HG03064 (cell line): Measurements from ENCODE around the gene RHBDD3.

Source experiments
- ATAC-seq: cut with Tn5 transposase; IDR thresholded peaks from one replicate; pipeline ENCODE4 v1.9.1; 2021; ENCODE audit warnings: low read depth; ENCODE audit not compliant: unreplicated experiment

The RHBDD3 gene

DNA sequence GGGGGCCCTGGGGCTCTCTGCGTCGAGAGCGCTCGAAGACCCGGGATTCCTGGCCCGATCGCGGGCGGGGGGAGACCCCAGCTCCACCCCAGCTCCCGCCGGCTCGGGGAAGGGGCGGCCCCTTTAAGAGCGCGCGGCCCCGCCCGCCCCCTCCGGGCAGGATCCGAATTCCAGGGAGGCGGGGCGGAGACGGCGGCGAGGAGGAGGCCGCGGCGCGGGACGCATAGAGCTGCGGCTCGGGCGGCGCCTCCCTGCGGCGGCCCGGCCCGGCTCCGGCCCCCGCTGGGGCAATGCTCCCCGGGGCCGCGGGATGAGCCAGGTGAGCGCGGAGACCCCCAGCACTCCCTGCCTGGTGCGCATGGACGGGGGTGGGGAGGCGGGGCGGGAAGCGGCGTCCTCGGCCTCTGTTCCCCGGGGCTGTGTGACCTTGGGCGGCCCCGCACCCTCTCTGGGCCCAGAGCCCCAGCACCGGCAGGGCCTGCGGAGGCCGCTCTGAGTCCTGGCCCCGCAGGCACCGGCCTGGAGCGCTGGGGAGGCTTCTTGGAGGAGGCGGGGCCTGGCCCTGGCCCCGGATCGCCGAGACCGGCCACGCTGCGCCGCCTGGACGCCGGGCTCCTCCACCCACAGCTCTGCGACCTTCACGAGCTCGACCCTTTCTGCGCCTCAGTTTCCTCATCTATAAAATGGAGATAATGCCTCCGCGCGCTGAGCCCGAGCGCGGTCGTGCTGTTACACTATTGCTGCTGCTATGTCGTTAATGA lies 39.2 kb upstream of the RHBDD3 start:
- no peak for ATAC-seq

DNA sequence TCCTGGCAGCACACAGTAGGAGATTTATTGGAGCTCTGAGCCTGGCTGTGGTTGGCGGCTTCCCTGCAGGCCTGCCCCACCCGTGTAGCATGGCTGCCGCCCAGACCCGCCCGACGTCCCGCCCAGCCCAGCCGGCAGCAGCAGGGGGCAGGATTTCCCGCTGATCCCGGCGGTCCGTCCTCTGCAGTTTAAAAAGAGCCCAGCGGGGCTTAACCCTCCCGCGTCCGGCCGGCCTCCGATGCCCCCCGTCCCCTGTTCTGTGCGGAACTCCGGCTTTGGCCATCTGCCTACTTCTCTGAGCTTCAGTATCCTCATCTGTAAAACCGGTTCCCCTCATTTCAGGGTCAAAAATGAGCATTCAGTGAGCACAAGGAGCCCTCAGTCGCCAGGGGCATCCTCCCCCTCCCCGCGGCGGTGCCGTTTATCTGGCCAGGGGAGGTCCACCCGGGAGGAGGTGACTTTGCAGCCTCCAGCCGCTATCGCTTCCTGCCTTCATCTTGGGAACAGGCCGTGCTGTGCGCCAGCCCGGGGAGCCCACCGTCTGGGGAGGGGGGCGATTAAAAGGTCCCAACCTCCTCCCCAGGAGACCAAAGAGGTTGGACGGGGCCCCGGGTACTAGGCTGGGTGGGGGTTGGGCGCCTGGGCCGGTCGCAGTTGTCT lies 38.5 kb upstream of the RHBDD3 start, which contains the start of gene GAS2L1:
Gene GAS2L1 (plus strand): TSS at position 476 of the 660 bp plus-strand sequence. CDS start 1,456 bp downstream, outside the sequence.
- ATAC-seq: no peak

DNA sequence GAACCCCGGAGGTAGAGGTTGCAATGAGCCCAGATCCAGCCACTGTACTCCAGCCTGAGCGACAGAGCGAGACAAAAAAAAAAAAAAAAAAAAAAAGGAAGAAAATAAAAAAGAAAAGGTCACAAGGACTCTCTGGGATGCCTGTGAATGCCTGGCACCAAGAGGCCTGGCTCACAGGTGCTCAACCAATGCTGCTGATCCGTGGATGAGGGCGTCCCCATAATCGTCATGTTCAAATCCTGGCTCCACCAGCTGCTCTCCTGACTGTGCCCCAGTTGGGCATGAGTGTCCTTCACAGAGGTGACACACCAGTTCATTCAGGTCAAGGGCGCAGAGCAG lies 38.0 kb upstream of the RHBDD3 start:
- ATAC-seq: no peak

DNA sequence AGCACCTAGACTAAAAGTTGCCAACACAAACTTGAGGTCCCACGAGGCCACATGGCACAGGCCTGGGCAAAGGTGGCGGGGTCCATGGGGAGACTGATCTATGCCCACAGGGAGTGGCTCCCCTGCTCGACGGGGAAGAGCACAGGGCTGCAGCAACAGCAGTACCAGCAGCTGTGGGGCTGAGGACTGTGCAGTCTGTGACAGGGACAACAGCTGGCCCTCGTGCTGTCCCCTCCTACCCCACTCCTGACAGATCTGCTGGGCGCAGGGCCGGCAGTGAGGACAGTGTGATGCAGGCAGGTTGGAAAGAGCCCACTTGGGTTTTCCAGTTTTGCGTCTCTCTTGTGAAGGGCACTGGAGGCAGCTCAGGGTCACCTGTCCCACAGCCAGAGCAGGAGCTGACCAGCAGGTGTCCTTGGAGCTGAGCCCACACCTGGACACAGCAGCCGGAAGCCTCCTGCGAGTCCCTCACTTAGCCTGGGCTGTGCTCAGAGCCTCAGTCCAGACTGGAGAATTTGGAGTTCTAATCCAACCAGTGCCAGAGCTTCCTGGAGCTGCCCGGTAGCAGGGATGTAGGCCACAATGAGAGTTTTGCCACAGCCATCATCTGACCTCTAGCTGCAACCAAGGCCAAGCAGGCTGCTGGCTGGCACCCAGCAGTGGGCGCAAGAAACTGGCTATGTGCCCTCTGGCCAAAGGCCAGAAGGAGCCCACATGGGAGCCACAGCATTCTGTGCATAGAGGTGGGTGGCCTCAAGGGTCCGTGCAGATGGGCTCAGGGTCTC lies 35.1 kb upstream of the RHBDD3 start:
- no peak for ATAC-seq

DNA sequence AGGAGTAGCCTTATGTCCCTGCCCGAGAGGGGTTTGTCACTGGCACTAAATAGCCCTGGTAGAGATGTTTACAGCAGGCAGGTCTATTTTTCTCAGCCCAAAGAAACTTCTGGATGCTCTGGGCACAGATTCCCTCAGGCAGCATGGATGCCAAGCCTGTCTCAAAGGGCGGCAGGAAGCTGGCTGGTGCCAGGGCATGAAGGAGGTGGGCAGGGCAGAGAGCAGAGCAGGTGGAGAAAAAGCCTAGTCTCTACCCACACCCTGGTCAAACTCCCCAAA lies 34.6 kb upstream of the RHBDD3 start:
- no peak for ATAC-seq

DNA sequence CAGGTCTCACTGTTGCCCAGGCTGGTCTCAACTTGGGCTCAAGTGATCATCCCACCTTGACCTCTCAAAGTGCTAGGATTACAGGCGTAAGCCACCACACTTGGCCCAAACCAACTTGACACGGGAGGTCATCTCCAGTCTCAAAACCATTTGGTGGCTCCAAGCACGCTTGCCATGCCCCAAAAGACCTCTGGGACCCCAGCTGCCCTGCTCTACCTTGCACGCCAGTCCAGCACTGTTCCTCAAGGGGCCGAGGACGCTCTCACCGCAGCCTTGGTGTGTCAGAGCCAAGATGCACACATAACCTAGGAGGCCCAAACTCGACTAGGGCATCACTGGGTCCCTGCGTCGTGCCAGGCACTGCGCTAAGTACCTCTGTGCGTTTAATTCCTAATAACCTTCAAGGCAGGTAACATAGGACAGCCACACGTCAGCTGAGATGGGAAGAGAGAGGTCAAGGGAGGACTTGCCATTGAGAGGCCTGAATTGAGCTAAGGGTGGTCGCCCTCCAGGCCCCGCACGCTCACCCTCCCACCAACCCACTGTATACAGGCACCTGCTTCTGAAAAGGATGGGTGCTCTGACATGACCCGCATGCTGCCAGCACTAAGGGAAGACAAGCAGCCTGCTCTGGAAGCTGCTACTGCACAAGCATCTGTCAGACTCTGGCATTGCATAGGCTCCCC lies 34.1 kb upstream of the RHBDD3 start:
- no peak for ATAC-seq

DNA sequence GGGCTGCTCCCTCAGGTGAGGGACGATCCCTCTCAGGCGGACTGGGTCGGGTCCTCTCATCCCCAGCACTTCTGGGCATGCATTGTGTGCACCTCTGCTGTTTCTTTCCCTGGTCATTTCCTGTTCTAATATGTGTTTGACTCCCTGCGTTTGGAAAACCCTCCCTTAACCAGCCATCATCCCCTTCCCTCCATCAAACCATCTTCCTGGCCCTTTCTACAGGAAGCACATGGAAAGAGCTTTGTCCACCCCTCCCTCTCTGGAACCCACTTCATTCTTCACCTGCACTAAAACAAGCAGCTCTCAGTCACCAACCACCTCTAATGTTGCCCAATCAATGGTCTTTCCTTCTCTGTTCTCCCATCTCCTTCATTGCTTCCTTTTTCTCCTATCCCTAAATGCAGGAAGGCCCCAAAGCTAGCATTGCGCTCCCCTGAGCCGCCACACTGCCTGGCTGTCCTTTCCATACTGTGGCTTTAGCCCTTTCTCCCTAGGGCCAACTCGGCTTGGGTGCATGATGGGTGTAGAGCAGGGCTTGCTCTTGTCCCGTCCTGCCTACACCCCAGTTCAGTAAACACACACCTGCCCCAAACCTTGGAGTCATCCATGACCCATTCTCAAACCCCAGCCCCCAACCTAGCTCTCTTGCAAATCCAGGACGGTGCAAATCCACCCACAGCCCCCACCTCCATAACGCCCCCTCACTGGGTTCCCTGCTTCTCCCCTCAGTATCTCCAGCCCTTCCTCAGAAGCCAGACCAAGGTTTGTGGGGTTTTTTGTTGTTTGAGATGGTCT lies 33.2 kb upstream of the RHBDD3 start:
- ATAC-seq: no peak

DNA sequence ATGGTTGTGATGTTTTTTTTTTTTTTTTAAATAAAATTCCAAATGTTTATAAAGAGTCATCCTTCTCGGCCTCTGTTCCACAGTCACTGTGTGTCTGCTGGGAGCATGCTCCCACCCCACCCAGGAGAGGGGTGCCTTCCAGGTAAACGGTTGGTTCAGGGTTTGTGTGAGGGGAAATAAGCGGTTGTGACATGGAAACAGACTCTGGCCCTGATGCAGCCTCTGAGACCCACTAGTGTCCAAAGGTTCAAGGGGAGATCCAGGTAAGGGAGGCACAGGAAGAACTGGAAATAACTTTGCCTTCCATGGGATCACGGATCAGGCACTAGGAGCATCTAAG lies 32.7 kb upstream of the RHBDD3 start:
- no peak for ATAC-seq

DNA sequence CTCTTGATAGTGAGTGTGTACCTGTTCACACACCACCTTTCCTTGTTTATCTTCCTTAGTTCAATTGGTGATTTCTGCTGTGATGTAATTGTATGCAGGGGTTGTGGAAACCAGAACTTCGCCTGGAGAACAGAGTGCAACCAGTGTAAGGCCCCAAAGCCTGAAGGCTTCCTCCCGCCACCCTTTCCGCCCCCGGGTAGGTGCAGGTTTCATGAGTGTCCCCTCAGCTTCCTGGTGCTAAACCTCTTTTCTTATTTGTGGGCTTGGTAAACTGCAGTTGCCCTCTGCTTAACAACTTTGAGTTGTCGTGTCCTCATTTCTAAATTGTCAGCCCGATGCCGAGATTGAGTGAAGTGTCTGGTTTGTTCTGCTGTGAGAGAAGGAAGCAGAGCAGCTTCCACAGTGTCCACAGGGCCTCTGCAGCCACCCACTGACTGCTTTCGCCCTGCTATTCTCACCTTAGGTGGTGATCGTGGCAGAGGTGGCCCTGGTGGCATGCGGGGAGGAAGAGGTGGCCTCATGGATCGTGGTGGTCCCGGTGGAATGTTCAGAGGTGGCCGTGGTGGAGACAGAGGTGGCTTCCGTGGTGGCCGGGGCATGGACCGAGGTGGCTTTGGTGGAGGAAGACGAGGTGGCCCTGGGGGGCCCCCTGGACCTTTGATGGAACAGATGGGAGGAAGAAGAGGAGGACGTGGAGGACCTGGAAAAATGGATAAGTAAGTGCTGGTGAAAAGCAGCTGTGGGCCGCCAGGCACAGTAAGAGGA lies 31.5 kb upstream of the RHBDD3 start:
- ATAC-seq: no peak

DNA sequence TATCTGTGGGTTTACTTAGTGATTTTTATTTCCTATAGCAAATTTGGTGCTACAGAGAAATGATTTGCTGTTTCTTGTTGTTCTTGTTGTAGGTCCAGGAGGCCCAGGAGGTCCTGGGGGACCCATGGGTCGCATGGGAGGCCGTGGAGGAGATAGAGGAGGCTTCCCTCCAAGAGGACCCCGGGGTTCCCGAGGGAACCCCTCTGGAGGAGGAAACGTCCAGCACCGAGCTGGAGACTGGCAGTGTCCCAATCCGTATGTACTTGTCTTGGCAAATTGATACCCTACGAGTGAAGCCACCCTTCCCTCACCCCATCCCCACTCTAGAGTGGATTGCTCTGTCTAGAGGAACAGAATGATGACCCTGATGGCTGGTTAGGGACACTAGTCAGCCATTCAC lies 30.9 kb upstream of the RHBDD3 start:
- no peak for ATAC-seq

DNA sequence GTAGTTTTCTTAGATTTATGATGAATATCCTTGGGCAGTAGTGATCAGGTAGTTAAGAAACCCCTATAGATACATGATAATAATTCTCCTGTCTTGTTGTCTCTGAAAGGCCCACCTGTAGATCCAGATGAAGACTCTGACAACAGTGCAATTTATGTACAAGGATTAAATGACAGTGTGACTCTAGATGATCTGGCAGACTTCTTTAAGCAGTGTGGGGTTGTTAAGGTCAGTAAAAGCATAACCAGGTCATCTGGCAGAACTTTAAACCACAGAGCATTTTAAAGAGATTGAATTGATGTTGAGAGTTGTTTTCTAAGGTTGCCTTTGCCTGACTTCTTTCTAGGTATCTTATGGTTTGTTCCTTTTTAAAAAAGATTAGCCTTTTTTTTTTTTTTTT lies 24.6 kb upstream of the RHBDD3 start:
- no peak for ATAC-seq

DNA sequence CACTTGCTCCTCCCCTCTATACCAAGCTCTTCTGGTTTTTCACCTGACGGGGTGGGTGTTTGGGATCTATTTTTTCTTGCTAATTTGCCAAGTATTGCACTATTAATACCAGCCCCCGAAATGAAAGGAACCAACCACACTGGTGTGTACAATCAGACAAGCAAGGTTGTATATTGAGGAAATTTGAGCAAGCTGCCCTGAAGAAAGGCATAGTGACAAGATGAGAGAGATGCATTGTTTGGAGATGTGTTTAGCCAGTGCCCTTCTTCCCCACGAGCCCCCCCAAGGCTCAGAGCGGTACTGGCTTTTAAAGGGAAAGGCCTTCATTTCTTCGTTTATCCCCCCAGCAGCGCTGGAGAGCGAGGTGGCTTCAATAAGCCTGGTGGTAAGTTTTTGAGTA lies 23.4 kb upstream of the RHBDD3 start:
- no peak for ATAC-seq

DNA sequence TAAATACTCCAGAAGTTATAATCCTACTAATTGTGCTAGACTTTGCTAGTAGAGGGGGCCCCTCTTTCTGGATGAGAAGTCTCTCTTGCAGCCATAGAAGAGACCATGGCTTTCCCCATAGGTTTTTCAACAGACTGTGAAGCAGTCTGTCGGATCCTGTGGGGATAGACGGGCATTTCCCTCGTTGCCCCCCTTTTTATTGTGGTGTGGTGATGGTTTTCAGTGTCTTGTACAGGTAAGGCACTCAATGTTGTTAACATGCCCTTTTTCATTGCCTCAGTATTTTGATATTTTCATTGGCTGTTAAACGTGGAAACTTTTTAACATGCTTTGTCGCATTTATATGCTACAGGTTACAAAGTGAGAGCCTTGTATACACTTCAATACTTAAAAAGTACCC lies 22.3 kb upstream of the RHBDD3 start:
- no peak for ATAC-seq

DNA sequence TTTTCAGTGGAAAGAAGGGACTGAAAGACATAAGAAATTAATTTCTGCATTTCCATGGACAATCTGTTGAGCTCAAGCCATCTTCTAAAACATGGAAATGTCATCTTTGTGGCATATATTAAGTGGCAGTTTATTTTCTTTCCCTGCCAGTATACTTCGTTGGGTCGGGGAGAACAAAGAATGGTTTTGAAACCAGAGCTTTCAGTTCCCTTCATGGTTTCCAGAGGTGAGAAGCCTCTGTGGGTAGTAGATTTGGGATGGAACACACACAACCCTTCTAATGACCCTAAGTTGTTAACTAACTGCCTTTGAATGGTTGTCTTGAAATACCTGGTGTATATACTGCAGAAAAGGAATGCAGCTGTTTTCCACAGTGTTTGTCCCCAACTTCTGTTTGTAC lies 21.1 kb upstream of the RHBDD3 start:
- no peak for ATAC-seq

DNA sequence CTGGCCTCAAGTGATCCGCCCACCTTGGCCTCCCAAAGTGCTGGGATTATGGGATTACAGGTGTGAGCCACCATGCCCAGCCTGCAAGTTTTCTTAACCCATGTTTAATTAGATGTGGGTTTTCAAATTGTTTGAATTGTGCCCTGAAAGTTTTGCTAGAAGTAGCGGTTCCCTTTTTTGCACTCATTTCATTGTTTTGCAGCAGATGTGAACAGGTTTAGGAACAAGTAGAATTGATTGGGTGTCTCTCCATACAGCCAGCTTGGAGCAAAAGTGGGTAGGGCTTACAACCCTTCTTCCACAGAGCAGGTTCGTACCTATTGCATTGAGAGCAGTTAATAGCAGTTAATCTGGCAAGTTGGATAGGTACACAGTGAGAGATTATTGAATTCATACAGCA lies 16.4 kb upstream of the RHBDD3 start:
- no peak for ATAC-seq

DNA sequence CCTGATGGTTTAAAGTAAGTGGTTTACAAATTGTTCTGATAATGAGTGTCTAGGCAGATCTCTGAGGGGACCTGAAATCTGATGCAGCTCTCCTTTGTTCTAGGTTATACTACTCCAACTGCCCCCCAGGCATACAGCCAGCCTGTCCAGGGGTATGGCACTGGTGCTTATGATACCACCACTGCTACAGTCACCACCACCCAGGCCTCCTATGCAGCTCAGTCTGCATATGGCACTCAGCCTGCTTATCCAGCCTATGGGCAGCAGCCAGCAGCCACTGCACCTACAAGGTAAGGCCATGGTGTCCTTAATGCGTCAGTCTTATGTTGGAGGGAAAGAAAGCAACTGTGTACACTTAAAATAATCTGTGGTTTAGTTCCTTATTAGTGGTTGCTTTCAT lies 10.1 kb upstream of the RHBDD3 start:
- no peak for ATAC-seq

DNA sequence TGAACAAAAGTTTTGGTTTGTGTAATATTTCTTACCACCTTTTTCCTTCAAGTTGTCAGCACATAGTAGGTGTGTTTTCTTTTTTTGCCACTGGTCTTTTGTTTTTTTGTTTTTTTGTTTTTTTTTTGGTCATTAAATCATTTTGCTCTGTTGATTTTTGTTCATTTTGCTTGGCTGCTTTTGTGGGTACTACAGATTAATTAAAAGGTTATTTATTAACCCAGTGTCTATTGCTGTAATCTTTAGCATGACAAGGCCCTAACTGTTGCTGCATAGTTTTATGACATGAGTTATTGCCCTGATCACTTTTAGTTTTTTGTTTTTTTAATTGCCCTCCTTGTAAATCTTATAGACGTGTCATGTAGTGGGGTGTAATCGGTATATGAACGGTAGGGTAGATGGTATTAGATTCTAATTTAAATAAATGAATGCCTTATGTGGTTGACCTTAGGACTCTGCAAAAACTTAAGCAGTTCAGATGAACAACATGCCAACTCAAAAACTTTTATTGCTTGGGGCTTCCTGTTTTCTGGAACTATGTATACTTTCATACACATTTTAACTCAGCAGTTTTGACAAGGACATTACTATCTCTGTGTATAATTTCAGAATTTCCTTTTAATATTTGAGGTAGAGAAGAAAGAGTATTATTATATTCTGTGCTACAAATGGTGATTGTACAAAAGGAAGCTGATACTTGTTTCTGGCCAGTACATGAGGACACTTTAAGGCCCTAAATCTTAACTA lies 8.2 kb upstream of the RHBDD3 start:
- ATAC-seq: no peak

DNA sequence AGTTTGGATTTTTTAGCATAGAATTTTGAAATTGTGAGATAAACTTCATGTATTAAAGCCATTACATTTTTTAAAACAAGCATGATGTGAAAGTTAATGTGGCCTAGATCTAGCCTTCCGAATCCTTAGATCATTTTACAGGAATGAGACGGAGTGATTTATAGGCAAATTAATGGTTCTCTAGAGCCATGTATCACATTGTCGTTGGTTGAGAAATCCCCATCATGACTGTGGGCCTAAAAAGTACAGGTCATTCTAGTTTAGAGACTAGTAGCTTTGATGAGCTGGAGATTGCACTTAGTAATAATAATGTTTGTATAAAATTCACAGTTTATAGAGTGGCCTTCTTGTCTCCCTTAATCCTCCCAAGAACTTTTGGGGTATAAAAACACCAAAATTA lies 7.4 kb upstream of the RHBDD3 start:
- ATAC-seq: no peak

DNA sequence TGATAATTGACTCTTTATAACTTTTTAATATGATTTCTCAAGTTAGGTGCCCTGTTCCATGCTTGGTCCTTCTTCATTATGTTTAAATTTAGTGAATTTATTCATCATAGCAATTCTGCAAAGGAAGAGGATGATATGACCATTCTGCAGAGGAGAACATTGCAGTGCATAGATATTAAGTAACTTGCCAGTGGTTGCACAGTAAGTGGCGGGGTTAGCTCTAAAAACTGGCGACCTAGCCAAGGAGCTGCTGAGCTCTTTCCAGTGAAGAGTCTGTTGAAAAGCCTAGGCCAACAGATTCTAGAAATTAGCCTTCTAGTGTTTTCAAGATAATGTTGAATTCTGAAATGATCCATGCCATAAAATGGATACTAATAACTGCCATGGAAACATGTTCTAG lies 4.8 kb upstream of the RHBDD3 start:
- no peak for ATAC-seq
